ENCODE results near the gene OBP2A. TPM values are rescaled to one million over a fixed set of nuclear protein-coding genes. Genes with fewer than 3 reads are reported as not detected.
"Not testable (repeated sequence)": the region's sequence is repeated elsewhere in the genome, so short reads cannot be mapped to it uniquely, and the experiment has no call there.

OBP2A gene
- total RNA-seq, 1 experiment from 2014 or later: not detected

- no peak overlapping the region for H3K4me3 ChIP-seq
- DNase-seq (ENCODE audit: low read depth in 1 of 2, low spot score in 2 of 2): no peak
- peaks cover 9% of the 10 kb centered on the region for H3K4me1 ChIP-seq (replicated peaks)
- peaks cover 47% of the 10 kb centered on the region for H3K36me3 ChIP-seq
- no peak overlapping the region for H3K27ac ChIP-seq
- H3K9me3 ChIP-seq (replicated peaks): no peaks in the 10 kb centered on the region
- H3K27me3 ChIP-seq (replicated peaks): no peaks in the 10 kb centered on the region
Measured at GRCh38 chr9:135505406-135506187, 40.3 kb upstream of the OBP2A start.

GRCh38 chr9:135506327-135507103 is 39.4 kb upstream of the OBP2A start:
- DNase-seq (ENCODE audit: low read depth in 1 of 2, low spot score in 2 of 2): no peak
- no peak overlapping the region for H3K4me3 ChIP-seq
- peaks cover 4% of the 10 kb centered on the region for H3K4me1 ChIP-seq (replicated peaks)
- H3K27ac ChIP-seq: no peak overlapping the region
- no peaks in the 10 kb centered on the region for H3K27me3 ChIP-seq (replicated peaks)
- no peaks in the 10 kb centered on the region for H3K9me3 ChIP-seq (replicated peaks)
- peaks cover 38% of the 10 kb centered on the region for H3K36me3 ChIP-seq

- Histone ChIP-seq H3K27me3 (replicated peaks) (no peaks in the 10 kb centered on the region), H3K4me1 (replicated peaks) (no peaks in the 10 kb centered on the region), H3K36me3 (peaks cover 29% of the 10 kb centered on the region), H3K27ac (no peak overlapping the region), H3K4me3 (no peak overlapping the region), H3K9me3 (replicated peaks) (no peaks in the 10 kb centered on the region)
- DNase-seq (ENCODE audit: low read depth in 1 of 2, low spot score in 2 of 2): peak in 1 of 2 experiments; percentile 30
Measured at GRCh38 chr9:135507104-135508035, 38.6 kb upstream of the OBP2A start.

- Histone ChIP-seq H3K27ac (no peak overlapping the region), H3K36me3 (peaks cover 20% of the 10 kb centered on the region), H3K9me3 (replicated peaks) (no peaks in the 10 kb centered on the region), H3K4me3 (no peak overlapping the region), H3K4me1 (replicated peaks) (no peaks in the 10 kb centered on the region), H3K27me3 (replicated peaks) (no peaks in the 10 kb centered on the region)
- DNase-seq (ENCODE audit: low read depth in 1 of 2, low spot score in 2 of 2): peak in 1 of 2 experiments; percentile 21
Measured at GRCh38 chr9:135508211-135508820, 37.6 kb upstream of the OBP2A start.

GRCh38 chr9:135509458-135509857 is 36.5 kb upstream of the OBP2A start:
- no peak overlapping the region for H3K27ac ChIP-seq
- peaks cover 10% of the 10 kb centered on the region for H3K36me3 ChIP-seq
- H3K4me1 ChIP-seq (replicated peaks): no peaks in the 10 kb centered on the region
- DNase-seq (ENCODE audit: low read depth in 1 of 2, low spot score in 2 of 2): no peak
- no peaks in the 10 kb centered on the region for H3K9me3 ChIP-seq (replicated peaks)
- no peaks in the 10 kb centered on the region for H3K27me3 ChIP-seq (replicated peaks)
- H3K4me3 ChIP-seq: no peak overlapping the region

- no peak overlapping the region for H3K4me3 ChIP-seq
- peak in 1 of 2 experiments; percentile 12 for DNase-seq (ENCODE audit: low read depth in 1 of 2, low spot score in 2 of 2)
- H3K27ac ChIP-seq: no peak overlapping the region
- H3K27me3 ChIP-seq (replicated peaks): no peaks in the 10 kb centered on the region
- no peaks in the 10 kb centered on the region for H3K36me3 ChIP-seq
- no peaks in the 10 kb centered on the region for H3K9me3 ChIP-seq (replicated peaks)
- no peaks in the 10 kb centered on the region for H3K4me1 ChIP-seq (replicated peaks)
Measured at GRCh38 chr9:135512241-135512603, 33.7 kb upstream of the OBP2A start.

GRCh38 chr9:135512904-135513303 is 33.0 kb upstream of the OBP2A start:
- H3K4me1 ChIP-seq (replicated peaks): no peaks in the 10 kb centered on the region
- no peak overlapping the region for H3K4me3 ChIP-seq
- H3K9me3 ChIP-seq (replicated peaks): no peaks in the 10 kb centered on the region
- no peak overlapping the region for H3K27ac ChIP-seq
- peak in 1 of 2 experiments; percentile 33 for DNase-seq (ENCODE audit: low read depth in 1 of 2, low spot score in 2 of 2)
- no peaks in the 10 kb centered on the region for H3K36me3 ChIP-seq
- H3K27me3 ChIP-seq (replicated peaks): no peaks in the 10 kb centered on the region

GRCh38 chr9:135513351-135513846 is 32.5 kb upstream of the OBP2A start:
- peak in 1 of 2 experiments; percentile 29 for DNase-seq (ENCODE audit: low read depth in 1 of 2, low spot score in 2 of 2)
- H3K4me1 ChIP-seq (replicated peaks): no peaks in the 10 kb centered on the region
- no peaks in the 10 kb centered on the region for H3K36me3 ChIP-seq
- H3K4me3 ChIP-seq: no peak overlapping the region
- 0 out of 2 replicates have a peak, but pooled peaks cover 2% of the 10 kb centered on the region for H3K27me3 ChIP-seq (replicated peaks)
- H3K27ac ChIP-seq: no peak overlapping the region
- no peaks in the 10 kb centered on the region for H3K9me3 ChIP-seq (replicated peaks)

GRCh38 chr9:135513906-135514305 is 32.0 kb upstream of the OBP2A start:
- not testable (repeated sequence) for H3K4me3 ChIP-seq; H3K4me1 ChIP-seq (replicated peaks); H3K36me3 ChIP-seq; H3K27ac ChIP-seq; H3K27me3 ChIP-seq (replicated peaks); H3K9me3 ChIP-seq (replicated peaks)
- peak in 1 of 2 experiments; percentile 8 for DNase-seq (ENCODE audit: low read depth in 1 of 2, low spot score in 2 of 2)

GRCh38 chr9:135514342-135515082 is 31.4 kb upstream of the OBP2A start:
- peak in 1 of 2 experiments; percentile 19 for DNase-seq (ENCODE audit: low read depth in 1 of 2, low spot score in 2 of 2)
- H3K36me3 ChIP-seq: no peaks in the 10 kb centered on the region
- no peak overlapping the region for H3K27ac ChIP-seq
- no peak overlapping the region for H3K4me3 ChIP-seq
- H3K27me3 ChIP-seq (replicated peaks): 0 out of 2 replicates have a peak, but pooled peaks cover 2% of the 10 kb centered on the region
- no peaks in the 10 kb centered on the region for H3K4me1 ChIP-seq (replicated peaks)
- H3K9me3 ChIP-seq (replicated peaks): no peaks in the 10 kb centered on the region

GRCh38 chr9:135515083-135515951 is 30.6 kb upstream of the OBP2A start:
- Histone ChIP-seq H3K27ac (no peak overlapping the region), H3K27me3 (replicated peaks) (0 out of 2 replicates have a peak, but pooled peaks cover 2% of the 10 kb centered on the region), H3K4me1 (replicated peaks) (no peaks in the 10 kb centered on the region), H3K4me3 (no peak overlapping the region), H3K9me3 (replicated peaks) (no peaks in the 10 kb centered on the region), H3K36me3 (no peaks in the 10 kb centered on the region)
- DNase-seq (ENCODE audit: low read depth in 1 of 2, low spot score in 2 of 2): peak in 1 of 2 experiments; percentile 28
